GM12878 (cell line): ENCODE results near the gene TEX22. TPM values are rescaled to one million over a fixed set of nuclear protein-coding genes. Genes with fewer than 3 reads are reported as not detected.

Experiments
- ATAC-seq: fragments of 200-7000 bp; cut with Tn5 transposase; 3 replicates; pipeline ENCODE4 v1.9.1; 2020; ENCODE audit warnings: mild to moderate bottlenecking, moderate library complexity
- BruUV-seq: library from RNA; stranded (reverse); fragments of 400-500 nt; replicated peaks from 2 replicates; lab custom pipeline; 2021; lab: Mats Ljungman, UMichigan
- CTCF ChIA-PET: fragments of 300-600 bp; sonication (Branson Sonifier 250); formaldehyde crosslinking; extraction: SDS; loops from one replicate; lab custom pipeline; 2021; ENCODE audit warnings: inconsistent platforms; lab: Yijun Ruan, JAX
- POLR2A ChIA-PET: fragments of 350-600 bp; formaldehyde crosslinking; extraction: SDS; loops from one replicate; lab custom pipeline; 2021; ENCODE audit warnings: inconsistent platforms; lab: Charles Lee
- RAD21 ChIA-PET: fragments of 300-600 bp; sonication (Branson Sonifier 250); formaldehyde crosslinking; loops from one replicate; lab custom pipeline; 2023; ENCODE audit warnings: antibody characterized with exemption; ENCODE audit not compliant: unreplicated experiment; lab: Charles Lee
- SMC1A ChIA-PET: fragments of 300-600 bp; sonication (Branson Sonifier 250); formaldehyde crosslinking; loops from one replicate; lab custom pipeline; 2023; ENCODE audit not compliant: unreplicated experiment, uncharacterized antibody; lab: Charles Lee
- DNase-seq: peaks from one replicate; pipeline ENCODE4 v3.0.0-alpha.2; 2011; ENCODE audit warnings: low read depth, low spot score
- FAIRE-seq: peaks from 3 replicates; lab custom pipeline; 2011; peaks lifted over from hg19 to GRCh38; lab: Jason Lieb, UNC
- H2AFZ ChIP-seq: 2 replicates; pipeline ENCODE4 v1.6.0; 2011; ENCODE audit warnings: low read depth, low read length, control low read depth; ENCODE audit not compliant: control insufficient read depth
- H3K27ac ChIP-seq: 2 replicates; pipeline ENCODE4 v1.5.1; 2011; ENCODE audit warnings: control low read depth; ENCODE audit not compliant: control insufficient read depth, insufficient read depth
- H3K27me3 ChIP-seq, 2 experiments: replicated peaks in 1 of 2; 2 replicates each; pipeline versions ENCODE4 v1.6.0 to v1.6.1; 2011; ENCODE audit warnings: low read length in 1 of 2; ENCODE audit not compliant: control insufficient read depth in 2 of 2, insufficient read depth in 2 of 2
- H3K36me3 ChIP-seq, 2 experiments: 2 replicates each; pipeline ENCODE4 v1.5.1; 2011; ENCODE audit warnings: low read length in 1 of 2; ENCODE audit not compliant: control insufficient read depth in 2 of 2, insufficient read depth in 2 of 2
- H3K4me1 ChIP-seq: 2 replicates; pipeline ENCODE4 v1.6.1; 2011; ENCODE audit warnings: mild to moderate bottlenecking, low read length, moderate library complexity, mixed read lengths; ENCODE audit not compliant: control insufficient read depth, insufficient read depth
- H3K4me2 ChIP-seq: 2 replicates; pipeline ENCODE4 v1.6.0; 2011; ENCODE audit warnings: control low read depth; ENCODE audit not compliant: control insufficient read depth, insufficient read depth
- H3K4me3 ChIP-seq: fragments of 200-600 bp; sonication (generic); 2 replicates; pipeline ENCODE4 v1.5.1; 2016
- H3K79me2 ChIP-seq: 2 replicates; pipeline ENCODE4 v1.6.0; 2011; ENCODE audit warnings: low read length; ENCODE audit not compliant: control insufficient read depth, insufficient read depth
- H3K9ac ChIP-seq: 2 replicates; pipeline ENCODE4 v1.8.0; 2011; ENCODE audit warnings: low read length, control low read depth, mixed read lengths; ENCODE audit not compliant: control insufficient read depth, insufficient read depth
- H3K9me3 ChIP-seq: replicated peaks from 3 replicates; pipeline ENCODE4 v1.5.1; 2011; ENCODE audit warnings: mild to moderate bottlenecking, low read length; ENCODE audit not compliant: control insufficient read depth, insufficient read depth
- H4K20me1 ChIP-seq: 2 replicates; pipeline ENCODE4 v1.6.0; 2011; ENCODE audit not compliant: control insufficient read depth, insufficient read depth
- CHD4 ChIP-seq: fragments of 200-600 bp; sonication (generic); IDR thresholded peaks from 2 replicates; pipeline ENCODE4 v1.6.1; 2016; ENCODE audit warnings: mild to moderate bottlenecking
- IKZF2 ChIP-seq, 2 experiments: fragments of 450-650 bp; IDR thresholded peaks; 2 replicates each; pipeline ENCODE4 v1.6.1; 2017; ENCODE audit warnings: mild to moderate bottlenecking in 2 of 2, moderate library complexity in 2 of 2
- NR2C1 ChIP-seq: fragments of 450-650 bp; IDR thresholded peaks from 2 replicates; pipeline ENCODE4 v1.6.1; 2017; ENCODE audit warnings: antibody characterized with exemption, mild to moderate bottlenecking, moderate library complexity
- PKNOX1 ChIP-seq: fragments of 450-650 bp; IDR thresholded peaks from 2 replicates; pipeline ENCODE4 v1.6.1; 2016; ENCODE audit warnings: mild to moderate bottlenecking
- PML ChIP-seq: IDR thresholded peaks from 2 replicates; pipeline ENCODE4 v1.6.1; 2012; ENCODE audit warnings: low read length, inconsistent platforms
- POLR2AphosphoS5 ChIP-seq: IDR thresholded peaks from 2 replicates; pipeline ENCODE4 v1.6.1; 2011; ENCODE audit warnings: mild to moderate bottlenecking, low read length, inconsistent platforms
- WGBS: methylation state at CpG from one replicate; pipeline ENCODE4 v1.1.6; 2016; ENCODE audit warnings: low lambda C conversion rate; ENCODE audit not compliant: insufficient replicate concordance, insufficient coverage; ENCODE audit errors: missing lambda C conversion rate; 5-methylcytosine and 5-hydroxymethylcytosine counted together
- in situ Hi-C: fragments of 300-500 bp; cut with MboI; formaldehyde crosslinking; loops from 9 replicates; pipeline ENCODE4 v1.14.3; 2018; ENCODE audit warnings: mixed read lengths
- intact Hi-C: fragments of 100-400 bp; cut with micrococcal nuclease; formaldehyde crosslinking; loops from one replicate; pipeline ENCODE4 v1.14.2; 2022; ENCODE audit not compliant: unreplicated experiment
- polyA plus RNA-seq, 11 experiments: library from polyadenylated mRNA; depleted of rRNA in 4 of 11; unstranded in 6 of 11; stranded (reverse) in 5 of 11; fragments of >200 nt; fragmentation: Nextera tagmentation in 4 of 11; fragmentation: Illumina TruSeq in 1 of 11; extraction: Ambion mirVana in 4 of 11; extraction: Trizol in 1 of 11; gene quantifications; 1 replicate in 1 of 11; 2 replicates in 10 of 11; pipeline versions ENCODE4 v1.2.1 to v1.2.3, GENCODE V29; 2011 to 2016; ENCODE audit warnings: inconsistent platforms in 2 of 11, missing spikeins in 2 of 11, low read depth in 1 of 11
- total RNA-seq, 4 experiments: library from RNA; depleted of rRNA in 3 of 4; stranded (reverse); fragments of >200 nt in 3 of 4; fragmentation: Illumina TruSeq in 1 of 4; extraction: Trizol in 1 of 4; gene quantifications; 2 replicates each; pipeline versions ENCODE4 v1.2.1 to v1.2.3, GENCODE V29; 2013 to 2021
- TF ChIP-seq, protein P1 (sequence below): IDR thresholded peaks from 2 replicates; pipeline ENCODE4 v1.6.1; 2011; ENCODE audit warnings: borderline replicate concordance, low read depth, mild to moderate bottlenecking, moderate library complexity, mixed read lengths, low read length; ENCODE audit not compliant: insufficient read depth; ENCODE audit errors: extremely low read length

Gene TEX22
- total and polyA plus RNA-seq, 10 of the 15 experiments (the other 5 are each of a cell fraction or from before 2014, with no cell fraction given) = 0.02 to 4.0 (median 0.63) TPM; not detected in 1

- no peaks in the 10 kb centered on the region for H3K9me3 ChIP-seq
- POLR2A ChIA-PET = no interaction called here
- TF ChIP-seq PML = no peak
- no peak for TF ChIP-seq PKNOX1
- no peak for TF ChIP-seq POLR2AphosphoS5
- TF ChIP-seq, protein P1, sequence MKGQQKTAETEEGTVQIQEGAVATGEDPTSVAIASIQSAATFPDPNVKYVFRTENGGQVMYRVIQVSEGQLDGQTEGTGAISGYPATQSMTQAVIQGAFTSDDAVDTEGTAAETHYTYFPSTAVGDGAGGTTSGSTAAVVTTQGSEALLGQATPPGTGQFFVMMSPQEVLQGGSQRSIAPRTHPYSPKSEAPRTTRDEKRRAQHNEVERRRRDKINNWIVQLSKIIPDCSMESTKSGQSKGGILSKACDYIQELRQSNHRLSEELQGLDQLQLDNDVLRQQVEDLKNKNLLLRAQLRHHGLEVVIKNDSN = no peak
- no peak for TF ChIP-seq CHD4
- no peak for TF ChIP-seq NR2C1
- TF ChIP-seq IKZF2 (IDR thresholded peaks at IDR 0.05) = no peak
- H3K79me2 ChIP-seq = no peaks in the 10 kb centered on the region
- H4K20me1 ChIP-seq = no peaks in the 10 kb centered on the region; the same call in 1 of the 2 replicates
- BruUV-seq = no TSS peak
- no peak overlapping the region for H3K9ac ChIP-seq
- no peaks in the 10 kb centered on the region for H3K4me1 ChIP-seq
- H3K36me3 ChIP-seq = peaks cover 3 to 41% of the 10 kb centered on the region in 2 experiments; a peak in 3 of 4 replicates
- in situ Hi-C loops (no loop called here), intact Hi-C loops (no loop called here)
- FAIRE-seq = no peak
- RAD21 ChIA-PET = no interaction called here
- H3K4me2 ChIP-seq = no peak overlapping the region
- no peak overlapping the region for H3K4me3 ChIP-seq
- H3K27me3 ChIP-seq = no peaks in the 10 kb centered on the region
- H2AFZ ChIP-seq = no peak overlapping the region
- CTCF ChIA-PET = interaction anchor here (1.0 kb wide), 1 partner anchor 28 kb away, joined by 3 read pairs; no protein-coding TSS in a partner anchor
- DNase-seq = no peak
- ATAC-seq = no peak
- H3K27ac ChIP-seq = no peak overlapping the region
- SMC1A ChIA-PET = no interaction called here
- WGBS = 90% methylated on average over 13 of the region's 14 CpGs
Measured at GRCh38 chr14:105452963-105453362, 54.6 kb downstream of the TEX22 start.
